Mononuclear cell (primary cell): ENCODE results near the gene OR5H15. TPM values are rescaled to one million over a fixed set of nuclear protein-coding genes. Genes with fewer than 3 reads are reported as not detected.
"Not testable (repeated sequence)": the region's sequence is repeated elsewhere in the genome, so short reads cannot be mapped to it uniquely, and the experiment has no call there.

ENCODE experiments used
- H3K27me3 ChIP-seq: 2 replicates; pipeline ENCODE4 v1.6.0; 2011; ENCODE audit warnings: low read length, control low read depth; ENCODE audit not compliant: insufficient read depth
- H3K4me1 ChIP-seq: 2 replicates; pipeline ENCODE4 v1.5.1; 2011; ENCODE audit warnings: mild to moderate bottlenecking, low read length, control low read depth; ENCODE audit not compliant: insufficient read depth
- H3K4me3 ChIP-seq: 2 replicates; pipeline ENCODE4 v1.5.1; 2011; ENCODE audit warnings: mild to moderate bottlenecking, low read length, moderate library complexity
- H3K9me3 ChIP-seq: 2 replicates; pipeline ENCODE4 v1.5.1; 2011; ENCODE audit warnings: low read depth, mild to moderate bottlenecking, control low read depth, low read length
- total RNA-seq: library from RNA; depleted of rRNA; stranded (reverse); fragments of >200 nt; gene quantifications from one replicate; pipeline ENCODE4 v1.2.3, GENCODE V29; 2012

Gene OR5H15
- total RNA-seq, 1 donor = not detected

DNA sequence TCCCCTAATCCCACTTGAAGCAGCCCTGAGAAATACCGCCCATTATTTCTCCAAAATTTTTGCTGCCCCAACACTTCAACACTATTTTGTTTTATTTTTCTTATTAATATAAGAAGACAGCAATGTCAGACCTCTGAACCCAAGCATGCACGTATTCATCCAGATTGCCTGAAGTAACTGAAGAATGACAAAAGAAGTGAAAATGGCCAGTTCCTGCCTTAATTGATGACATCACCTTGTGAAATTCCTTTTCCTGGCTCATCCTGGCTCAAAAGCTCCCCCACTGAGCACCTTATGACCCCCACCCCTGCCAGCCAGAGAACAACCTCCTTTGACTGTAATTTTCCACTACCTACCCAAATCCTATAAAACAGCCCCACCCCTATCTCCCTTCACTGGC, 29.8 kb downstream of the OR5H15 start:
- H3K9me3 ChIP-seq, H3K27me3 ChIP-seq, H3K4me3 ChIP-seq, H3K4me1 ChIP-seq: not testable (repeated sequence)

DNA sequence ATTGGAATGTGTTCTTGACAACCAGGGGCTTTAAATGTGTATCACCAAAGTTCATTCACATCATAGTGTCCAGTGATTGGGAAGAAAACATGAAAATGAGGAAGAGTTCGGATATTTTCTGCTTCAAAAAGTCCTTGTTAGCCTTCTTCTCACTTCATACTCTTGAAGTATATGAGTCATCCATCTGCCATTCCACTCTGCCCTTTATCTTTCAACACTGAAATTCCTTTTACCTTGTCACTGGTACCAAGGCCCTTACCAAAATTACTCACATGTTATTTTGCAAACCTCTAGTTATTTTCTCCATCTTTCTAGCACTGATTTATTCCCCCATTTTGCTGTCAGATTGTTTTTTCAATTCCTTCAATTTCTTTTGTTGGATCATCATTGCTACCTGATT, 32.5 kb downstream of the OR5H15 start:
- Histone ChIP-seq H3K27me3 (no peaks in the 10 kb centered on the region), H3K9me3 (no peaks in the 10 kb centered on the region), H3K4me1 (no peaks in the 10 kb centered on the region)

DNA sequence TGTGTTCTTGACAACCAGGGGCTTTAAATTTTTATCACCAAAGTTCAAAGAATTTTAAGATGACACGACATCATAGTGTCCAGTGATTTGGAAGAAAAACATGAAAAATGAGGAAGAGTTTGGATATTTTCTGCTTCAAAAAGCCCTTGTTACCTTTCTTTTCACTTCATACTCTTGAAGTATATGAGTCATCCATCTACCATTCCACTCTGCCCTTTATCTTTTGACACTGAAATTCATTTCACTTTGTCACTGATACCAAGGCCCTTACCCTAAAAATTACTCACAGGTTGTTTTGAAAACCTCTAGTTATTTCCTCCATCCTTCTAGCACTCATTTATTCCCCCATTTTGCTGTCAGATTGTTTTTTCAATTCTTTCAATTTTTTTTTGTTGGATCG, 42.7 kb downstream of the OR5H15 start:
- no peak overlapping the region for H3K4me3 ChIP-seq
- no peaks in the 10 kb centered on the region for H3K27me3 ChIP-seq
- no peaks in the 10 kb centered on the region for H3K9me3 ChIP-seq
- H3K4me1 ChIP-seq = no peaks in the 10 kb centered on the region

More for the DNA sequence above, 32.5 kb downstream of the OR5H15 start:
- H3K4me3 ChIP-seq = no peak overlapping the region

DNA sequence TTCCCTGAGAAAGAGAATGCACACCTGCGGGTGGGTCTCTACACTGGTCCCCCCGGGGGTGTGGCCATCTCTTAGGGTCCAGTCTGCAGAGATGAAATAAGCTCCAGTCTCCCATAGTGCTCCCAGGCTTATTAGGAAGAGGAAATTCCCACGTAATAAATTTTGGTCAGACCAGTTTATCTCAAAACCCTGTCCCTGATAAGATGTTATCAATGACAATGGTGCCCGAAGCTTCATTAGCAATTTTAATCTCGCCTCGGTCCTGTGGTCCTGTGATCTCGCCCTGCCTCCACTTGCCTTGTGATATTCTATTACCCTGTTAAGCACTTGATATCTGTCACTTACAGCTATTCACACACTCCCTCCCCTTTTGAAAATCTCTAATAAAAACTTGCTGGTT, 46.8 kb downstream of the OR5H15 start:
- no peaks in the 10 kb centered on the region for H3K4me1 ChIP-seq
- no peak overlapping the region for H3K4me3 ChIP-seq
- no peaks in the 10 kb centered on the region for H3K9me3 ChIP-seq
- no peaks in the 10 kb centered on the region for H3K27me3 ChIP-seq

DNA sequence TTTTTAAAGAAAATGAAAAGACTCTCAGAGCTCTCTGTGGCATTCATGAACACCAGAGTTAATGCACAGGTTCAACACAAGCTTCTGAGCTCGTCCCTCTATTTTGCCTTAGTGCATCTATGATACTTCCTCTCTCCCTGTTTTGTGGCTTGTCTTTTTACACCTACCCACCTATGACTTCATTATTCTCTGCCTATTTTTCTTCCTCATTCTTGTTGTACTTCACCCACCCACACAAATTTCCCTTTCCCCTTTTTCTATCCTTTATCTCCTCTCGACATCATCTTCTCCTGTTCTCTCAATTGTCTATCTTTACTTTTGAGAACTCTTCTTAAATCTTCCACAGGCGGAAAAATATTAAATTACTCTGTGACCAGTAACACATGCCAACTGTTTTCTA, 48.6 kb downstream of the OR5H15 start:
- no peaks in the 10 kb centered on the region for H3K4me1 ChIP-seq
- H3K4me3 ChIP-seq = no peak overlapping the region
- H3K27me3 ChIP-seq = no peaks in the 10 kb centered on the region
- H3K9me3 ChIP-seq = no peaks in the 10 kb centered on the region

Other genes starting within 250 kb of the OR5H15 start
- gene RIOX2, start 194.3 kb upstream of the OR5H15 start, total RNA-seq = 12.1 TPM
- under 0.01 TPM for gene GABRR3, start 131.4 kb upstream of the OR5H15 start, total RNA-seq
- gene OR5AC2, start 79.5 kb upstream of the OR5H15 start, total RNA-seq = not detected
- gene OR5H1, start 36.0 kb upstream of the OR5H15 start, total RNA-seq = not detected
- not detected for gene OR5H14, start 19.2 kb upstream of the OR5H15 start, total RNA-seq
- gene OR5H6, start 97.5 kb downstream of the OR5H15 start, total RNA-seq = not detected
- gene OR5H2, start 115.8 kb downstream of the OR5H15 start, total RNA-seq = not detected
- gene OR5K4, start 187.2 kb downstream of the OR5H15 start, total RNA-seq = not detected
- gene OR5K3, start 224.0 kb downstream of the OR5H15 start, total RNA-seq = 0.10 TPM